ENCODE data around the gene PSMG2. TPM values are rescaled to one million over a fixed set of nuclear protein-coding genes. Genes with fewer than 3 reads are reported as not detected.
A peak's percentile ranks its signal among the peaks of the same experiment; 100 is the strongest.

PSMG2 gene, protein sequence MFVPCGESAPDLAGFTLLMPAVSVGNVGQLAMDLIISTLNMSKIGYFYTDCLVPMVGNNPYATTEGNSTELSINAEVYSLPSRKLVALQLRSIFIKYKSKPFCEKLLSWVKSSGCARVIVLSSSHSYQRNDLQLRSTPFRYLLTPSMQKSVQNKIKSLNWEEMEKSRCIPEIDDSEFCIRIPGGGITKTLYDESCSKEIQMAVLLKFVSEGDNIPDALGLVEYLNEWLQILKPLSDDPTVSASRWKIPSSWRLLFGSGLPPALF
- 64.2 TPM for total RNA-seq

DNA sequence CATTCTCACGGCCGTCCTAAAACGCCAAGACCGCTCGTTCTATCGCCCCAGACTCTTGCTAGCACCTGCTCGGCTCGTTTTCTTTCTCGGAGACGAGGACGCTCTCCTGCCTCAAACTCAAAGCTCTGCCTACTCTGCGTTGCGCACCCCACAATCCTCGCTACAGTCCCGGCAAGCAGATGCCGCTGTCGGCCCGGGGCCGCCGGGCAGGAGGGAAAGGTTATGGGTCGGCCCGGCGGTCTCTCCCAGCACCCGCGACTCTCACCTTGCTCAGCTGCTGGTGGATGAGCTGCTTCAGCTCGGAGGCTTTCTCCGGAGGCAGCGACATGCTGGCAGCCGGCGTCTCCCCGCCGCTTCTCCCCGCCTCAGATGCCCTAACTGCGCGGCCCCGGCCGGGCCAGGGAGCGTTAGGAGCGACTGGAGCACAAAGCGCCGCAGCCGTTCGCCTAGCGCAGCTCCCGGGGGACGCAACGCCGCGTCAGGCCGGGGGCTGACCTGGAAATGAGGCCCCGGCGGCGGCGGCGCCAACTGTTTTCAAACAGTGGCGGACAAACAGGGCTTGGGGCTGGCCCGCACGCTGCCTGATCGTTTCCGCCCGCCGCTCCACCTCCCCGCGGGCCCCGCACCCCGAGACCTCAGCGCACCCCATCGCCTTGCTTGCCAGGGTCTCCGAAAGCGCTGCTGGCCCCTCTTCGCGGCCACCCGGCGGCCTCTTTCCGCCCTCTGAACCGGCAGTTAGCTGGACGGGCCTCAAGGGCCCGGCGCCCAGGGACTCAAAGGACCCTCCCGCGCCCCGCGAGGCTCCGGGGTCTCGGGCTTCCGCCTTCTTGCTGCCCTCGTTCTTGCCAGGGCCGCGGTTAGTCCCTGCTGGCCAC lies at the start of gene PSMG2, which contains the start of gene CEP76:
PSMG2 (plus strand) TSS at position 822 of the 875 bp plus-strand sequence. CDS start 66 bp downstream, outside the sequence.
CEP76 (minus strand) TSS at position 503 of the 875 bp plus-strand sequence; CDS start at position 328, 175 bp downstream.
- H3K4me3 ChIP-seq (ENCODE audit: low read length in 3 of 3) = peak within 1 kb of the TSS; percentile 91 to 98 (median 92)
- H3K4me1 ChIP-seq (ENCODE audit: control insufficient read depth in 3 of 3, insufficient read depth in 3 of 3, low read length in 3 of 3) = peaks cover 11 to 22% (median 16%) of the 10 kb centered on the region in 3 donors
- peak within 1 kb of the TSS; percentile 95 to 99 (median 95) for H3K9ac ChIP-seq (ENCODE audit: low read depth in 1 of 3, low read length in 3 of 3)
- no peaks in the 10 kb centered on the region for H3K9me3 ChIP-seq (ENCODE audit: control insufficient read depth in 3 of 3, low read length in 3 of 3)
- H3K27me3 ChIP-seq (ENCODE audit: control insufficient read depth in 3 of 3, insufficient read depth in 3 of 3, low read length in 3 of 3) = no peaks in the 10 kb centered on the region
- H3K36me3 ChIP-seq (ENCODE audit: control insufficient read depth in 3 of 3, insufficient read depth in 3 of 3, low read length in 3 of 3) = peaks cover 3 to 16% (median 13%) of the 10 kb centered on the region in 3 donors
- H3K27ac ChIP-seq (ENCODE audit: low read depth, low read length) = peak within 1 kb of the TSS; percentile 98

DNA sequence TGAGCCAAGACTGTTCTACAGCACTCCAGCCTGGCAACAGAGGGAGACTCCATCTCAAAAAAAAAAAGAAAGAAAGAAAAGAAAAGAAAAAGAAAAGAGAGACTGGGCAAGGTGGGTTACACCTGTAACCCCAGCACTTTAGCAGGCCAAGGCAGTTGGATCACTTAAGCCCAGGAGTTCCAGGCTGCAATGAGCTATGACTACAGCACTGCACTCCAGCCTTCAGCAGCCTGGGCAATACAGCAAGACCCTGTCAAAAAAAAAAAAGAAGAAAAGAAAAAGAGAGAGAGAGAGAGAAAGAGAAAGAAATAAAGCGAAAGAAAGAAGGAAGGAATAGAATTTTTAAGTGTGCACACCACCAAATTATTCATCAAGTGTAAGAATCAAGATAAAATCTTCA lies 47.9 kb upstream of the PSMG2 start:
- peaks cover 8 to 14% (median 12%) of the 10 kb centered on the region in 3 donors for H3K4me1 ChIP-seq (ENCODE audit: control insufficient read depth in 3 of 3, insufficient read depth in 3 of 3, low read length in 3 of 3)
- H3K9me3 ChIP-seq (ENCODE audit: control insufficient read depth in 3 of 3, low read length in 3 of 3) = no peaks in the 10 kb centered on the region
- no peaks in the 10 kb centered on the region for H3K36me3 ChIP-seq (ENCODE audit: control insufficient read depth in 3 of 3, insufficient read depth in 3 of 3, low read length in 3 of 3)
- H3K27me3 ChIP-seq (ENCODE audit: control insufficient read depth in 3 of 3, insufficient read depth in 3 of 3, low read length in 3 of 3) = no peaks in the 10 kb centered on the region
- H3K9ac ChIP-seq (ENCODE audit: low read depth in 1 of 3, low read length in 3 of 3) = no peak overlapping the region
- H3K27ac ChIP-seq (ENCODE audit: low read depth, low read length) = no peak overlapping the region
- no peak overlapping the region for H3K4me3 ChIP-seq (ENCODE audit: low read length in 3 of 3)

DNA sequence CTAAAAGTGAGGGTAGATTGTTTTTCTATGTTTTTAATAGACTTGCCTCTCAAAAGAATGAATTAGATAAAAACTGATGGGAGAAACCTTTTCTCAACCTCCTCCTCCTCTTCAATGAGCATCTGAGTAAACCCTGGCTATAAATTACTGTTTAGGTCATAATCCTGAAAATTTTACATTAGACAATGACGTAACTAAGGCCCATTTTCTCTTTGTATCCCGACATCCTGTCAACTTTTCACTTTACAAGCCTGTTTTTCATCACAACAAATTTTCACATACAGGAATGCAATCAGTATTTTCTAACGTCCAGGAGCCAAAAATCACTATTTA lies 46.3 kb upstream of the PSMG2 start:
- Histone ChIP-seq H3K9ac (ENCODE audit: low read depth in 1 of 3, low read length in 3 of 3) (peak overlapping the region; percentile 84 to 89 (median 86)), H3K4me1 (ENCODE audit: control insufficient read depth in 3 of 3, insufficient read depth in 3 of 3, low read length in 3 of 3) (peaks cover 8 to 14% (median 12%) of the 10 kb centered on the region in 3 donors), H3K9me3 (ENCODE audit: control insufficient read depth in 3 of 3, low read length in 3 of 3) (no peaks in the 10 kb centered on the region), H3K36me3 (ENCODE audit: control insufficient read depth in 3 of 3, insufficient read depth in 3 of 3, low read length in 3 of 3) (no peaks in the 10 kb centered on the region), H3K27me3 (ENCODE audit: control insufficient read depth in 3 of 3, insufficient read depth in 3 of 3, low read length in 3 of 3) (no peaks in the 10 kb centered on the region), H3K27ac (ENCODE audit: low read depth, low read length) (peak overlapping the region; percentile 92), H3K4me3 (ENCODE audit: low read length in 3 of 3) (peak overlapping the region; percentile 73 to 83 (median 79))

DNA sequence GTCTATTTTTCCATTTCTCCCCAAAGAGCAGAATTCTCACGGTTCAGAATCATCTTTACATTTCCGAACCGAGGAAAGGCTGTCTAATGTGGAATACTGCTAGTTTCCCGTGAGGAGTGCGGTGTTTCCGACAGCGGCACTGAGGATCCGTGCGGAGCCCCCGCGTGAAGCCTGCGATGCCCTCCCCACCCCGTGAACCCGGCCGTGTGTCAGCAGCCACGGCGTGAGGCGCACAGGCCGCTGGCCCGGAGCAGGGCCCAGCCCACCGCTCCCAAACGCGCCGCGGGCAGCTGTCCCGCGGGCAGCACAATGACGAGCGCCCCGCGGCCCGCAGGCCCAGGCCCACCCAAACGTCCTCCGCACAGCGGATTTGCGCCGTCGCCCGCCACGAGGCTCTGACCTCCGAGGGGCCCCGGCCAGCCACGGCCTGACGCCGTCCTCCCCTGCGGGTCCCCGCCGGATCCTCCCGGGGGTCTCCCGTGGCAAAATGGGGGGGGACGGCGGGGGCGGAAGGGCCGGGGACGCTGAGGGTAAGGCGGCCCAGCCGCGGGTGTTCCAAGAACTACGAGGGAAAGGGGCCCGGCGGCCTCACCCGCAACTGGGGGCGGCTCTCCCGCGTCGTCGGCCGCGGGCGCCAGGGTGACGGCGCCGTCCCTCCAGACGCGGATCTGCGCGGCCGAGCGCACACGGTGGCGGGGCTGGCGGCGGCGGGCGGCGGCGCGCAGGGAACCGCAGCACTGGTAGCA lies 45.7 kb upstream of the PSMG2 start:
- no peaks in the 10 kb centered on the region for H3K27me3 ChIP-seq (ENCODE audit: control insufficient read depth in 3 of 3, insufficient read depth in 3 of 3, low read length in 3 of 3)
- H3K9ac ChIP-seq (ENCODE audit: low read depth in 1 of 3, low read length in 3 of 3) = peak overlapping the region; percentile 84 to 89 (median 86)
- H3K27ac ChIP-seq (ENCODE audit: low read depth, low read length) = peak overlapping the region; percentile 92
- peak overlapping the region; percentile 73 to 83 (median 79) for H3K4me3 ChIP-seq (ENCODE audit: low read length in 3 of 3)
- peaks cover 8 to 14% (median 10%) of the 10 kb centered on the region in 3 donors for H3K4me1 ChIP-seq (ENCODE audit: control insufficient read depth in 3 of 3, insufficient read depth in 3 of 3, low read length in 3 of 3)
- H3K9me3 ChIP-seq (ENCODE audit: control insufficient read depth in 3 of 3, low read length in 3 of 3) = no peaks in the 10 kb centered on the region
- H3K36me3 ChIP-seq (ENCODE audit: control insufficient read depth in 3 of 3, insufficient read depth in 3 of 3, low read length in 3 of 3) = no peaks in the 10 kb centered on the region

DNA sequence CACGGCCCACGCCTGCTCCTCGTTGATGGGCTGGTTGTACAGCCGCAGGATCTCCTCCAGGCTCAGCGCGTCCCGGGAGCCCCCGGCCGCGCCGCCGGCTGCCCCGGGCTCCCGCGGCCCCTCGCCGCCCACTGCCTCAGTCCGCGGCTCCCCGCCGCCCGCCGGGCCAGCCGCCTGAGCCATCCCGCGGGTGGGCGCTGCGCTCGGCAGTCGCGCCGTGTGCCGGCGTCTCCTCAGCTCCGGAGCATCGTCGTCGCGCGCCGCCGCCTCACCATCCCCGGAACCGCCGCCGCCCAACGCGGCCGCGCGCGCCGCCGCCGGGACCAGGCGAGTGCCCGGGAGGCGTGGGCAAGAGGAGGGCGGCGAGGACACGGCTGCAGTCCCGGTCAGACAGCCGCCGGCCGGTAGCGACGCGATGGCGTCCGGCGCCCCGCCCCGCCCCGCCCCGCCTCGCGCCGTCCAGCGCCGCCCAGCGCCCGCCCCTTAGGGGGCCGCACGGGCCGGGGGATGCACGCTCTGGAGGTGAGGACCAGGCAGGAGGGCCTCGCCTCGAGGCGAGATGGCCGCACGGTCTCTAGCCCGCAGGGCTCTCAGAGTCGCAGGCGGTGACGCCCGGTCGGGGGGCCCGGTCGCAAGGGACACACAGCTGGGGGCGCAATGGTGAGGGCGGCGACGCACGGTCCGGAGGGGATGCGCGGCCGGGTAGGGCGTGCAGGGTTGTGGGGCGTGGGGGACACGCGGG lies 45.0 kb upstream of the PSMG2 start, which contains the start of gene SPIRE1:
SPIRE1 (minus strand) TSS at position 424 of the 742 bp plus-strand sequence; CDS start at position 183, 241 bp downstream.
- Histone ChIP-seq H3K27ac (ENCODE audit: low read depth, low read length) (peak within 1 kb of the TSS; percentile 92), H3K4me1 (ENCODE audit: control insufficient read depth in 3 of 3, insufficient read depth in 3 of 3, low read length in 3 of 3) (peaks cover 7 to 11% (median 10%) of the 10 kb centered on the region in 3 donors), H3K36me3 (ENCODE audit: control insufficient read depth in 3 of 3, insufficient read depth in 3 of 3, low read length in 3 of 3) (no peaks in the 10 kb centered on the region), H3K27me3 (ENCODE audit: control insufficient read depth in 3 of 3, insufficient read depth in 3 of 3, low read length in 3 of 3) (no peaks in the 10 kb centered on the region), H3K9me3 (ENCODE audit: control insufficient read depth in 3 of 3, low read length in 3 of 3) (no peaks in the 10 kb centered on the region), H3K4me3 (ENCODE audit: low read length in 3 of 3) (peak within 1 kb of the TSS; percentile 73 to 83 (median 79)), H3K9ac (ENCODE audit: low read depth in 1 of 3, low read length in 3 of 3) (peak within 1 kb of the TSS; percentile 84 to 89 (median 86))

DNA sequence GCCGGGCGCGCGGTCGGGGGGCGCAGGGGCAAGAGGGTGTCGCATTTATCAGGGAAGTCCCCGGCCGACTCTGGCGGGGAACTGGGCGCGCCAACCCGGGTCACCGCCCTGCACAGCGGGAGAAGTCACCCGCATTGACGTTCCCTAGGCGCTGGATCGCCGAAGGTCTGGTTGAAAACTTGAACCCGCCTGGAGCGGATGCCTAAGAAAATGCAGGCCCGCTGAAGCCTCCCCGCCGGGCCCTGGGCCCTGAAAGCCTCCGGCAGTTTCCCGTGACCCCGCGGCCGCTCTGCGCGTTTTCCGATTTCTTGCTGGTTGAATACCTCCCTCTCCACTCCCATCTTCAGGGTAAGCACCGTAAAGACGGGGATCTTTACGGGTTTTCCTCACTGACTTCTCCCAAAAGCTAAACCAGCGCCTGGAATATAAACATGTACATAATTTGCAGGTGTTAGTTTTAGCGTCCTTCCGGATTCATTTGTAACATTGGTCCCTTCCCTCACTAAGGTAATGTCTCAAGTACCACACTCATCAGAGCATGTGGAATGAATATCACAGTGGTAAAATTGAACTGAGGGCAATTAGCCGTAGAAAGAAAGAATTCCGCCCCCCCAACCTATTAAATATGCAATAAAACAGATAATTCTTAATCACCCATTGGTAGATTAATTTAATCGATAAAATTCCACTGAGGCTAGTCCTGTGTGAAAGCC lies 44.3 kb upstream of the PSMG2 start:
- no peaks in the 10 kb centered on the region for H3K27me3 ChIP-seq (ENCODE audit: control insufficient read depth in 3 of 3, insufficient read depth in 3 of 3, low read length in 3 of 3)
- H3K4me1 ChIP-seq (ENCODE audit: control insufficient read depth in 3 of 3, insufficient read depth in 3 of 3, low read length in 3 of 3) = peaks cover 2 to 10% (median 6%) of the 10 kb centered on the region in 3 donors
- no peaks in the 10 kb centered on the region for H3K36me3 ChIP-seq (ENCODE audit: control insufficient read depth in 3 of 3, insufficient read depth in 3 of 3, low read length in 3 of 3)
- H3K9ac ChIP-seq (ENCODE audit: low read depth in 1 of 3, low read length in 3 of 3) = peak overlapping the region; percentile 50 to 89 (median 51)
- H3K27ac ChIP-seq (ENCODE audit: low read depth, low read length) = peak overlapping the region; percentile 60
- H3K9me3 ChIP-seq (ENCODE audit: control insufficient read depth in 3 of 3, low read length in 3 of 3) = no peaks in the 10 kb centered on the region
- peak overlapping the region; percentile 65 to 79 (median 73) for H3K4me3 ChIP-seq (ENCODE audit: low read length in 3 of 3)

DNA sequence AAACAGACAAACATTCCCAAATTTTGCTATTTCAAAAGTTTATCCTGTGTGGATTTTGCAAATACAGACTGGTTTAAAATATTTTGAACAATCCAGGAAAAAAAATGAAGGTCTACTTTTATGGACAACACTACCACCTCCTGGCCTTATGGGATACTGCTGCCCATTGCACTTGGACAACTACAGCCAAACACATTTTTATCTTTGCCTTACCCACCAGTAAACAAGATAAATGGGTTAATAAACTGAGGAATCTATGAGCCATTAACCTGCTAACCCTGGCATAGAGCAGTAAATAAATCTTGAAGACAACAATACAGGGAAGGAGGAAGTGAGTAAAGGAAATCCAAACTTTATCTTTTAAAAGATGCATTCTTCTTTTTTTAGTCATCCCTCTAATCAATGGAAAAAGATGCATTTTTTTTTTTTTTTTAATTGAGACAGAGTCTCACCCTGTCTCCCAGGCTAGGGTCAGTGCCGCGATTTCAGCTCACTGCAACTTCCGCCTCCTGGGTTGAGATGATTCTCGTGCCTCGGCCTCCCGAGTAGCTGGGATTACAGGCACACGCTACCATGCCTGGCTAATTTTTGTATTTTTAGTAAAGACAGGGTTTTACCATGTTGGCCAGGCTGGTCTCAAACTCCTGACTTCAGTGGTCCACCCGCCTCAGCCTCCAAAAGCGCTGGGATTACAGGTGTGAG lies 42.8 kb upstream of the PSMG2 start:
- Histone ChIP-seq H3K4me3 (ENCODE audit: low read length in 3 of 3) (no peak overlapping the region), H3K4me1 (ENCODE audit: control insufficient read depth in 3 of 3, insufficient read depth in 3 of 3, low read length in 3 of 3) (peaks cover 2 to 10% (median 6%) of the 10 kb centered on the region in 3 donors), H3K9ac (ENCODE audit: low read depth in 1 of 3, low read length in 3 of 3) (no peak overlapping the region), H3K27ac (ENCODE audit: low read depth, low read length) (no peak overlapping the region), H3K9me3 (ENCODE audit: control insufficient read depth in 3 of 3, low read length in 3 of 3) (no peaks in the 10 kb centered on the region), H3K27me3 (ENCODE audit: control insufficient read depth in 3 of 3, insufficient read depth in 3 of 3, low read length in 3 of 3) (no peaks in the 10 kb centered on the region), H3K36me3 (ENCODE audit: control insufficient read depth in 3 of 3, insufficient read depth in 3 of 3, low read length in 3 of 3) (no peaks in the 10 kb centered on the region)

DNA sequence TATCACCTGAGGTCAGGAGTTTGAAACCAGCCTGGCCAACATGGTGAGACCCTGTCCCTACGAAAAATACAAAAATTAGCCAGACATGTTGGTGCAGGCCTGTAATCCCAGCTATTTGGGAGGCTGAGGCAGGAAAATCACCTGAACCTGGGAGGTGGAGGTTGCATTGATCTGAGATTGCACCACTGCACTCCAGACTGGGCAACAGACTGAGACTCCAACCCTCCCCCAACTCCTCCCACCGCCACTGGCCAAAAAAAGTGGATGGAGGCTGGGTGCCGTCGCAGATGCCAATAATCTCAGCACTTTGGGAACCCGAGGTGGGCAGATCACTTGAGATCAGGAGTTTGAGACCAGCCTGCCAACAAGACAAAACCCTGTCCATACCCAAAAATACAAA lies 34.8 kb upstream of the PSMG2 start:
- H3K27me3 ChIP-seq (ENCODE audit: control insufficient read depth in 3 of 3, insufficient read depth in 3 of 3, low read length in 3 of 3) = no peaks in the 10 kb centered on the region
- no peak overlapping the region for H3K4me3 ChIP-seq (ENCODE audit: low read length in 3 of 3)
- peaks cover 0 to 5% (median under 1%) of the 10 kb centered on the region in 3 donors for H3K36me3 ChIP-seq (ENCODE audit: control insufficient read depth in 3 of 3, insufficient read depth in 3 of 3, low read length in 3 of 3)
- no peak overlapping the region for H3K9ac ChIP-seq (ENCODE audit: low read depth in 1 of 3, low read length in 3 of 3)
- H3K27ac ChIP-seq (ENCODE audit: low read depth, low read length) = no peak overlapping the region
- H3K9me3 ChIP-seq (ENCODE audit: control insufficient read depth in 3 of 3, low read length in 3 of 3) = no peaks in the 10 kb centered on the region
- H3K4me1 ChIP-seq (ENCODE audit: control insufficient read depth in 3 of 3, insufficient read depth in 3 of 3, low read length in 3 of 3) = no peaks in the 10 kb centered on the region

All from skeletal muscle tissue (tissue), 4 donors.